GM21390 (cell line): Measurements from ENCODE around the gene KDM2B.
A peak's percentile ranks its signal among the peaks of the same experiment; 100 is the strongest.

Experiments used
- ATAC-seq: cut with Tn5 transposase; IDR thresholded peaks from one replicate; pipeline ENCODE4 v1.9.1; 2021; ENCODE audit not compliant: unreplicated experiment

KDM2B gene

DNA sequence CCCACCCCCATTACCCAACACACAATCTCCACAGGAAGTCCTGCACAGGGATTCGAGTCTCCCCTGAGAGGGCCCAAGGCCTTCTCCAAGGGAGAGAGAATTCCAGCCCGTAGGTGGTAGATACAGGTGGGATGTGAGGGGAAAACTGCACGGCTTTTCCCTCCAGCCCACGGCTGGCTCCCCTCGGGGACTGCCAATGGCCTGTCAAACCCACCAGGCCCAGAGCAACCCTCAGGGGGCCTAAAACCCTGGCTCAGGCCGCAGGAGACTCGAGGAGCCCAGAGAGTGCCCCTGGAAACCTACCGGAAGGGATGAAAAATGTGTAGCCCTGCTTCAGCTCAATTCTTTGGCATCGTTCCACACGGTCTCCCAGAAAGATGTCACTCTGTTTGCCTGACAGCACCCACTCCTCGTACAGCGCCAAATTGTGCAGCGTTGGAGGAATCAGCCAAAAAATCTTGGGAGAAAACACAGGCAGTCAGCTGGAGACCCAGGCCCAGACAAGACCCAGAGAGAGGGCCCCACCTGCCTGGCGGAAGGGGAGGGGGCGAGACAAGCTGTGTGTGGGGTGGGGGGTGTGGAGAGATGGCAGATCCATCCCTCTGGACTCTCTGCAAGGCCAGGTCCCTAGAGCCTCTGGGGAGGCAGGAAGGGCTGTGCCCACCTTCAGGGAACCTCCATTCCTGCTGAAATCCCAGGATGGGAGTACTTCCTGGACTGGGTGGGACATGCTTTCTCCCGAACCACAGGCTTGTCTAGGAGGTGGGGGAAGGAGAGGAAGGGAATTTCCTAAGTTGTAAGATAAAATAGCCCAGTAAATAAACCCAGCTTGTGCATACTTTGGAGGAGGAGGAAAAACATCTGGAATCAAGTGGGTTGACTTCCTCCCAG, 48.1 kb downstream of the KDM2B start:
- no peak for ATAC-seq

DNA sequence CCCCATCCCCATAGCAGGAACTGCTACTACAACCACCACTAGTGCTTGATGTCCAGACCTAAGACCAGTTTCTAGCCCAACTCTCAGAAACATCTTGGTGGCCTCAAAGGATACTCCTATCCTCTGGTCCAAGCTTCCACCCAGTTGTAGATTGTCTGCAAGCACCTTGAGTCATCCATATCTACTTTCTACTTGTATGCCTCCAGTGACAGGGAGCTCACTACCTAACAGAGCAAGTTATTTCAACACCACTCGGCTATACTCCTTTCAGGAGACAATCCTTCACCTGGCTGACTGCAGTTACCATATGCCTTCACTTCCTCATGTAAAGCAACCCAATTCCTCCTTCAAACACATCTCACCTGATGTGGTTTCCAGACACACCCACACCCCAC, 49.5 kb downstream of the KDM2B start:
- ATAC-seq: no peak

DNA sequence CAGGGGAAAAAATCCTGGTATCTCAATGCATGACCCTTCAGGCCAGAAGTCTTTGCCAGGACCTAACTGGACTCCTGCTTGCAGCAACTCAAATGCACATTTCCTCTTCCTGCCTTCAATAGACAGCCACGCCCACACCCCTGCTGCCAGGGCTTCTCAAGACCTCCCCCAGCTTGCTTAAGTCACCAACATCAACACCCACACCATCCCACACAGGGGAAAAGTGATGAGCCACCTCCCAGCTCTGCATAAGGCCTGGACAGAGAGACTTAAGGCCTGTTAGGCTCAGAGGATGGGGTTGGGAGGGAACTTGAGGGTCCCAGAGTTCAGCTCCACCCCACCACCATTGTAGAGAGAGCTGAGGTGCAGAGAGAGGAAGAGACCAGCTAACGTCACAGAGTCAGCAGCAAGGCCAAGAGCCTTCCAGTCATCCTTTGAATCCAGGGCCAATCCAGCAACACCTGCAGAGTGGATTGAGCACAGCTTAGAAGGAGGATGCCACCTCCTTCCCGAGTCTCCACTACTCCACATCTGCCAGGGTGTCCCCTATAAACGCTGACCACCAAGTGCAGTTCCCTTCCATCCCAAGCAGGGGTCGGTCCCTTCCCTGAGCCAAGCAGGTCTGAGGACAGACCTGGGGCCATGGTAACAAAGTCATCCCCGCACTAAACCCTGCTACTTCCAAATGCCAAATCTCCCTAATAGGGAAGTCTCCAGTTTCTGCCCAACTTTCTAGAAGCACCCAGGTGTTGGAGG, 50.0 kb downstream of the KDM2B start:
- peak; percentile 40 for ATAC-seq

DNA sequence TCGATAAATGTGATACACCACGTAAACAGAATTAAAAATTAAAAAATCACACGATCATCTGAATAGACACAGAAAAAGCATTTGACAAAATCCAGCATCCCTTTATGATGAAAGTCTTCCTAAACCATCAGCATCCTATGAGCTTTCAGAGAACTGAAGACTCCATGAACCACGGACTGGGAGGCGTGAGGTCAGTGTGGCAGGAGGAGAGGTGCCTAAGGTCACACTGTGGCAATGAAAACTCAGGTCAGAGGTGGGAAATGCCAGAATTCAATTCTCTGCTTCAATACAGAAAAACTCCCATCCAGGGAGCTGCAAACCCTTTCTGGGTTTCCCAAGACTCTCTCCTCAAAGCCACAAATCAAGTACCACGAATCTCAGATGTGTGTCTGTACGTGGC, 51.6 kb downstream of the KDM2B start:
- no peak for ATAC-seq

- no peak for ATAC-seq
These were observed 55.4 kb downstream of the KDM2B start for GRCh38 chr12:121525411-121525810.

- ATAC-seq: no peak
These were observed 56.5 kb downstream of the KDM2B start for GRCh38 chr12:121524196-121524916.

GRCh38 chr12:121523741-121524140, 57.1 kb downstream of the KDM2B start:
- no peak for ATAC-seq

DNA sequence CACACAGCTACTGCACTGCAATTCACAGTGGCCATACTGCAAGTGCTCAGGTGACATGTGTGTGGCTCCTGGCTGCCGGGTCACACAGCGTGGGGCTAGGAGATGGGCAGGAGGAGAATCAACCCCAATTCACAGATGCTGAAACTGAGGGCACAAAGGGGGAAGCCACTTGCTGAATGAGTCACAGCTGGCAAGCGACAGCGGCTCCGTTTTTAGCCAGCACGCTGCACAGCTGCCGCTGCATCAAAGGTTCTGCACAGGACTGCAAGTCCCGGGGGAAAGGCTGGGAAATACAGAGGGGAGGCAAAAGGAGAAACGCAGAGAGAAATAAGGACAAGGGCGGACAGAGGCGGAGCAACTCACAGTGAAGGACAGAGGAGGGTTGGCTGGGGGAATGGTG, 57.9 kb downstream of the KDM2B start:
- ATAC-seq: peak; percentile 48

- no peak for ATAC-seq
These were observed 60.2 kb downstream of the KDM2B start for GRCh38 chr12:121520586-121521086.

- no peak for ATAC-seq
These were observed 60.7 kb downstream of the KDM2B start for GRCh38 chr12:121520119-121520518.

DNA sequence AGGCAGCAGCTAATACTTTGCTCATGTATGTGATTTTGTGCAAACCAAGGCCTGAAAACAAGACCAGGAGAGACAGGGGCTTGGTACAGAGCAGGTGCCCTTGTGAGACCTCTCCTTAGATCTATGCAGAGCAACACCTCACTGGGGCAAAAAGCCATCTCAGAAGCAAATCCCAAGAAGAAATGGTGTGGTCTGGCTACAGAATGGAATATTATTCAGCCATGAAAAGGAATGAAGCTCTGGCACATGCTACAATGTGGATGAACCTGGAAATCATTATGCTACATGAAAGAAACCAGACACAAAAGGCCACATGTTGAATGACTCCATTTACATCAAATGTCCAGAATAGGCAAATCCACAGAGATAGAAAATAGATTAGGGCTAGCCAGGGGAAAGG, 61.6 kb downstream of the KDM2B start:
- no peak for ATAC-seq

DNA sequence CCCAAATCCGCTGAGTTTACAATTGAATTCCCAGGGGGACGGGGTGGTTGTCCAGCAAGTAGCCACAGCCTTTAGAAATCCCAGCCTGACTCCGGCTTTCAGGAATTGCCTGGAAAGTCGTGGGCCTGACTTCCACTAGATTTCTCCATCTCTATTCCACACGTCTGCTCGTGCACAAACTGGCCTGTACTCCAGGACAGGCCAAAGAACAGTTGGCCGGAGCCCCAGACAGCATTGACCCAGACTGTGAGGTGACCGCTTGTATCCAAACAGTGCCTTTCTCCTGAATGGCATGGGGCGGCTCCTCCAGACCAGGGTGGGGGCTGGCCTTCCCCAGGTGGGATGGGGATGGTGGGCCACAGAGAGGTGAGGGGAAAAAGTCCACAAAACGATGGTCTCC, 62.2 kb downstream of the KDM2B start:
- ATAC-seq: no peak

DNA sequence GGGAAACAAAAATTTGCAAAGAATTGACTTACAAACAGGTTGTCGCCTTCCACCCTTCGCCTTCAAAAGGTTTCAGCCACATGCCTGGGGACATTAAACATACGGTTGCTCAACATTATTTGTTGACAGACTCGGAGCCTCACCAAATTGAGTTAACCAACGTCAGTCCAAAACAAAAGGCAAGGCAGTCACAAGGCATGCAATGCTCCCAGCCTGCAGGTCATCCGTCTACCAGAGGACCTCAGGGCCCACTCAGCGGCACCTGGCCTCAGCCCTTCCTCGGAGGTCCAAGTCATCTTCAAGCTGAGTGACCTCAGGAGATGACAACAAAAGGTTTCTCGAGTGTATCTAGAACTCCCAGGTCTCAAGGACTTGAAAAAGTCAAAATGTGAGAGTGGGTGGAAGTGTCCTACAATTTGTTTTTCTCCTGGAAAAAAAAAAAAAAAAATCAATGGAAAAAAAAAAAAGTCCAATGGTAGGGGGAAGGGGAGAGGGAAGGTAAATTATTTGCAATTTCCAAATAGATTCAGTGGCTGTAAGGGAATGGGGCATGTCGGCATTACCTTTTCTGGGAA, 64.3 kb downstream of the KDM2B start:
- no peak for ATAC-seq

- no peak for ATAC-seq
These were observed 65.2 kb downstream of the KDM2B start for GRCh38 chr12:121515615-121516014.

GRCh38 chr12:121514184-121514742, 66.6 kb downstream of the KDM2B start:
- ATAC-seq: peak; percentile 37

- ATAC-seq: peak; percentile 89
These were observed 67.2 kb downstream of the KDM2B start for GRCh38 chr12:121513464-121514183.

DNA sequence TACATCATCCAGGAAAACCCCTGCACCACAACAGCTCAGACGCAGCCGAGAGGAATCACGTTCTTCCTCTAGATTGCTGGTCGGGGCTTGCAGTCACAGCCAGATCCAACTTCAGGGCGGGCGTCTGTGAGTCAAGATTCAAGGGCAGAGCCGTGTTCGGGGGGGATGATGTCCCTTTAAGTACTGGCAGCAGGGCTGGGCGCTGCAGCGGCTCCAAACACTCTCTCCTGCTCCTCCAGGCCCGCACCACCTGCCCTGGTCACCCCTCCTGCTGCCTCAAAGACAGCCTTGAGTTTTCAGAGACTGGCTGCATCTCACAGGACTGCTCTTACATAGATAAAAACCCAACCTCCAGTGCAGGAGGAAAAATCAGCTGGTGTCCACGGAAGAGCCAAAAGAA, 68.3 kb downstream of the KDM2B start:
- no peak for ATAC-seq

DNA sequence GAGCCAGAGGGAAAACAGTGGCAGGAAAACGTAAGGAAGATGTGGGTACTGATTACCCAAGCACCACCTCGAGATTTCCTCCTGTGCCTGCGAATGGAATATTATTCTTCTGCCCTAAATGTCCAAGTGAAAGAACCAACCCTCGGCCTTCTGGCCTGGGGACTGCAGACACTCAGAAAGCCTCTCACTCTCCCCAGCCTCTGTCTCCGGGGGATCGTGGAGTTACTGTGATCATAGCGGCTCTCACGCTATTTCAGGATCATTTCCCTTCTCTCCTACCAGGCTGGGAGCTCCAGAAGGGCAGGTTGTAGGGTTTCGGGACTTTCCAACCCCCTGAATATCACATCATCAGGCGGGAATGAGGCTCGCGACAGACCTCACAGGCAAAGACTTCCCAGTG, 68.9 kb downstream of the KDM2B start:
- no peak for ATAC-seq

GRCh38 chr12:121509339-121509738, 71.5 kb downstream of the KDM2B start:
- ATAC-seq: no peak

DNA sequence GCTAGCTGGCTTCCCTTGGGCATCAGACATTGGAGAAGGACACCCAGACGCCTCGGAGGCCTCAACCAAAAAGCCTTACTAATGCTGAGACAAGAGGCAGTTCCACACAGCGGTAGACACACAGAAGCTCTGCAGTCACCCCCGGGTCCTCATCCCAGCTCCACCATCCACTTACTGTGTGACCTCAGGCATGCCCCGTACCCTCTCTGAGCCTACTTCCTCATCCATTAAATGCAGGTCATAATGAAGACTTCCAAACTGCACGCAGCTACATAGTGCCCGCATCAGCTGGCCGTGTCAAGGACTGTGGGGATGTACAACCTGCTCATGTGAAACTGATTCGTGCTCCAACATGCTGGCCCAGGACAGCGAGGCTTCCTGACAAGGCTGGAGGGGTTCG, 72.3 kb downstream of the KDM2B start:
- no peak for ATAC-seq
